Activated B cell treated with CpG ODN at 0.5 μM for 24 hours (primary cell): ENCODE data around the gene CAMKMT. TPM values are rescaled to one million over a fixed set of nuclear protein-coding genes. Genes with fewer than 3 reads are reported as not detected.

Experiments used
- ATAC-seq: fragments of 200-7000 bp; cut with Tn5 transposase; one replicate; pipeline ENCODE4 v1.10.0; 2021; ENCODE audit warnings: low read depth, mild to moderate bottlenecking, moderate library complexity
- CTCF ChIA-PET: fragments of 350-600 bp; sonication (Branson Sonifier 250); formaldehyde crosslinking; loops from one replicate; lab custom pipeline; 2021; ENCODE audit warnings: antibody characterized with exemption; lab: Charles Lee
- POLR2A ChIA-PET: fragments of 350-600 bp; sonication (Branson Sonifier 250); formaldehyde crosslinking; loops from one replicate; lab custom pipeline; 2021; ENCODE audit warnings: antibody characterized with exemption; lab: Charles Lee
- DNase-seq: peaks from one replicate; pipeline ENCODE4 v3.0.0; 2022
- H3K27ac Mint-ChIP-seq: one replicate; pipeline ENCODE4 v1.8.0; 2020; ENCODE audit warnings: mixed read lengths
- H3K27me3 Mint-ChIP-seq: one replicate; pipeline ENCODE4 v1.8.0; 2021; ENCODE audit warnings: mixed read lengths
- H3K36me3 Mint-ChIP-seq: one replicate; pipeline ENCODE4 v1.8.0; 2021; ENCODE audit warnings: low read depth, mixed read lengths
- H3K4me1 Mint-ChIP-seq: one replicate; pipeline ENCODE4 v1.8.0; 2021; ENCODE audit warnings: mixed read lengths
- H3K4me3 Mint-ChIP-seq: one replicate; pipeline ENCODE4 v1.8.0; 2020; ENCODE audit warnings: mild to moderate bottlenecking, mixed read lengths
- H3K9me3 Mint-ChIP-seq: one replicate; pipeline ENCODE4 v1.8.0; 2020; ENCODE audit warnings: mixed read lengths
- intact Hi-C: fragments of 100-400 bp; cut with micrococcal nuclease; formaldehyde crosslinking; loops from one replicate; pipeline ENCODE4 v1.15.1; 2024
- total RNA-seq: library from RNA; stranded (reverse); gene quantifications from 2 replicates; pipeline ENCODE4 v1.2.3, GENCODE V29; 2022
- TF ChIP-seq, protein P1 (sequence below): fragments of 200-600 bp; IDR thresholded peaks from one replicate; pipeline ENCODE4 v1.8.0; 2022; ENCODE audit warnings: antibody characterized with exemption, mild to moderate bottlenecking

The CAMKMT gene
- total RNA-seq, 1 donor from 2014 or later = 21.2 TPM

DNA sequence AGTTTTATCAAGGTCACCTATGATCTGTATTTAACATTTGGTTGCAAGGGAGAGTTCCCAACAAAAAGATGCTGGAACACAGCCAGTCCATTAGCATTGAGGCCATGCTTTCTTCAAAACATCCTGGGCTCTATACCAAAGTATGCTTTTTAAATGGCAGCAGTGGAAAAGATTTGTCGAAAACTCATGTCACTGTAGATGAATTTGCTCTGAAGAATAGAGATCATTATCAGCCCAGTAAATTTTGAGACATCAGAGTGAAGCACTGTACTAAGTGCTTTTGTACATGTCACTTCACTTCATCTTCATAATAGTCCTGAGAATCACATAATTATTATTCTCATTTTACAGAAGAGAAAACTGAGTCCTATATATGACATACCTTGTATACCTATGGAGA, 189.8 kb downstream of the CAMKMT start:
- Mint-ChIP-seq H3K4me1 (no peaks in the 10 kb centered on the region), H3K27me3 (no peaks in the 10 kb centered on the region), H3K36me3 (peaks cover 9% of the 10 kb centered on the region), H3K4me3 (no peak overlapping the region), H3K27ac (no peak overlapping the region), H3K9me3 (no peaks in the 10 kb centered on the region)
- ATAC-seq (no peak), DNase-seq (no peak)
- CTCF ChIA-PET = no interaction called here
- TF ChIP-seq, protein P1, sequence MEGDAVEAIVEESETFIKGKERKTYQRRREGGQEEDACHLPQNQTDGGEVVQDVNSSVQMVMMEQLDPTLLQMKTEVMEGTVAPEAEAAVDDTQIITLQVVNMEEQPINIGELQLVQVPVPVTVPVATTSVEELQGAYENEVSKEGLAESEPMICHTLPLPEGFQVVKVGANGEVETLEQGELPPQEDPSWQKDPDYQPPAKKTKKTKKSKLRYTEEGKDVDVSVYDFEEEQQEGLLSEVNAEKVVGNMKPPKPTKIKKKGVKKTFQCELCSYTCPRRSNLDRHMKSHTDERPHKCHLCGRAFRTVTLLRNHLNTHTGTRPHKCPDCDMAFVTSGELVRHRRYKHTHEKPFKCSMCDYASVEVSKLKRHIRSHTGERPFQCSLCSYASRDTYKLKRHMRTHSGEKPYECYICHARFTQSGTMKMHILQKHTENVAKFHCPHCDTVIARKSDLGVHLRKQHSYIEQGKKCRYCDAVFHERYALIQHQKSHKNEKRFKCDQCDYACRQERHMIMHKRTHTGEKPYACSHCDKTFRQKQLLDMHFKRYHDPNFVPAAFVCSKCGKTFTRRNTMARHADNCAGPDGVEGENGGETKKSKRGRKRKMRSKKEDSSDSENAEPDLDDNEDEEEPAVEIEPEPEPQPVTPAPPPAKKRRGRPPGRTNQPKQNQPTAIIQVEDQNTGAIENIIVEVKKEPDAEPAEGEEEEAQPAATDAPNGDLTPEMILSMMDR = no peak
- POLR2A ChIA-PET = no interaction called here
- intact Hi-C loops = no loop called here

DNA sequence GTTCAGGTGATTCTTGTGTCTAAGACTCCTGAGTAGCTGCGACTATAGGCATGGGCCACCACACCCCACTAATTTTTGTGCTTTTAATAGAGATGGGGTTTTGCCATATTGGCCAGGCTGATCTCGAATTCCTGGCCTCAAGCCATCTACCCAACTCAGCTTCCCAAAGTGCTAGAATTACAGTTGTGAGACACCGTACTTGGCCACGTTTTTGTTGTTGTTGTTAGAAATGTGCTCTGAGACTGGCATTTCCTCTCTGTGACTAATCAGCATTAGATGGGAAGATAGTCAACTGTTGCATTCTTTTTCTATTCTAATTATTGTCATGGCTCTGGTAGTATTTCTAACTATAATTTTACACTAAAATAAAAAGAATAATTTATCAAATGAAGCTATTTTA, 191.7 kb downstream of the CAMKMT start:
- intact Hi-C loops = no loop called here
- H3K4me1 Mint-ChIP-seq = peaks cover 5% of the 10 kb centered on the region
- POLR2A ChIA-PET = no interaction called here
- H3K4me3 Mint-ChIP-seq = no peak overlapping the region
- no peaks in the 10 kb centered on the region for H3K27me3 Mint-ChIP-seq
- DNase-seq (no peak), ATAC-seq (no peak)
- H3K9me3 Mint-ChIP-seq = no peaks in the 10 kb centered on the region
- H3K36me3 Mint-ChIP-seq = peaks cover 9% of the 10 kb centered on the region
- TF ChIP-seq, protein P1 = no peak
- H3K27ac Mint-ChIP-seq = no peak overlapping the region
- CTCF ChIA-PET = no interaction called here

DNA sequence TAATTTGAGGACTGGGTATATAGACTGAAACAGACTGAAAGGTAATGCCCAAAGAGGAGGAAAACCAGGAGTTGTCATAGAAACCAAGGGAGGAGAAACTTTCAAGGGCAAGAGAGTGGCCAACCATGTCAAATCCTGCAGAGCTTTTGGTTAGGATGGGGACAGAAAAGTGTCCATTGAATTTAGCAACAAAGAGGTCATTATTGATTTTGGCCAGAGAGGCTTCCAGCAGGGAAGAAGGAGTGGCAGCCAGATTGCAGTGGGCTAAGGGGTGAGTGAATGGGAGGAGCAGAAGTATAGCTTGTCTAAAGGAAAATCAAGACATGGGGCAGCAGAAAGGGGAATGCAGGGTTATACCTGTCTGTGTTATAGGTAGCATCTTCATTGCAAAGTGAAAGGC, 194.0 kb downstream of the CAMKMT start:
- H3K27me3 Mint-ChIP-seq = no peaks in the 10 kb centered on the region
- no peaks in the 10 kb centered on the region for H3K9me3 Mint-ChIP-seq
- ChIA-PET CTCF (no interaction called here), POLR2A (no interaction called here)
- H3K4me1 Mint-ChIP-seq = peaks cover 10% of the 10 kb centered on the region
- ATAC-seq (no peak), DNase-seq (no peak)
- no peak overlapping the region for H3K4me3 Mint-ChIP-seq
- peaks cover 3% of the 10 kb centered on the region for H3K36me3 Mint-ChIP-seq
- H3K27ac Mint-ChIP-seq = no peak overlapping the region
- TF ChIP-seq, protein P1 = no peak
- intact Hi-C loops = no loop called here

DNA sequence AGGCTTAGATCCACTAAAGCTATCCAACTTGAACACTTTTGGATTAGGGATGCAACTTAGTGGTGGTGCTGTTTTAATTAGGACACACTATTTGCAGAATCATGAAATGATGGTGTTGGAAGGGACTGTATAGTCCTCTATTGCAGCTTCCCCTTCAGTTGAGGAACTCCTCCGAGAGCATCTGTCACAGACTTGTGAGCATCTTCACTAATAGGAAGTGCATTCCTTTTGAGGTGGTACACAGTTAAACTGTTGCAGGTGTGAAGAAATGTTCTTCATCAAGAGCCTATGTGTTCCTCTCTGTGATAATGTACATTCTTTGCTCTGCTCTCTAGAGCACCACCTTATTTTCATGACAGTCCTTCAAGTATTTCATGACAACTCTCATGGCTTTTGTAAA, 197.4 kb downstream of the CAMKMT start:
- H3K9me3 Mint-ChIP-seq = no peaks in the 10 kb centered on the region
- H3K36me3 Mint-ChIP-seq = no peaks in the 10 kb centered on the region
- POLR2A ChIA-PET = no interaction called here
- H3K27me3 Mint-ChIP-seq = no peaks in the 10 kb centered on the region
- TF ChIP-seq, protein P1 = no peak
- CTCF ChIA-PET = interaction anchor here (5.9 kb wide), 1 partner anchor 397 kb away, joined by 79 read pairs; no protein-coding TSS in a partner anchor
- intact Hi-C loops = no loop called here
- no peak overlapping the region for H3K4me3 Mint-ChIP-seq
- H3K27ac Mint-ChIP-seq = no peak overlapping the region
- ATAC-seq (no peak), DNase-seq (no peak)
- H3K4me1 Mint-ChIP-seq = peaks cover 10% of the 10 kb centered on the region

DNA sequence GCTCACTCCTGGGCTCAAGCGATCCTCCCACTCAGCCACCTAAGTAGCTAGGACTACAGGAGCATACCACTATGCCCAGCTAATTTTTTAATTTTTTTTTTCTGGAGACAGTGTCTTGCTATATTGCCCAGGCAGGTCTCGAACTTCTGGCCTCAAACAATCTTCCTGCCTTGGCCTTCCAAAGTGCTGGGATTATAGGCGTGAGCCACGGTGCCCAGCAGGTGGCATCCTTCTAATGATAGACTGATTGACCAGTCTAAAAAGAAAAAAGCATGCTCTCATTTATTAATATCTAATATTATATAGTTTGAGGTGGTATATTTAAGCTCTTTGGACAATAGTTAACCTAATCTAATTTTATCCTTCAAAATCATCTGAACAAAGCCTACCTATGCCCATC, 198.6 kb downstream of the CAMKMT start:
- ATAC-seq (no peak), DNase-seq (no peak)
- intact Hi-C loops = loop anchor here (1.0 kb wide), 1 partner anchor 395 kb away; no protein-coding TSS in a partner anchor
- POLR2A ChIA-PET = no interaction called here
- H3K9me3 Mint-ChIP-seq = no peaks in the 10 kb centered on the region
- H3K36me3 Mint-ChIP-seq = no peaks in the 10 kb centered on the region
- no peaks in the 10 kb centered on the region for H3K27me3 Mint-ChIP-seq
- CTCF ChIA-PET = interaction anchor here (0.8 to 5.9 kb wide), 5 partner anchors 11 to 396 kb away, joined by 3 to 79 read pairs (median 3); no protein-coding TSS in a partner anchor
- no peak overlapping the region for H3K4me3 Mint-ChIP-seq
- H3K4me1 Mint-ChIP-seq = peaks cover 10% of the 10 kb centered on the region
- H3K27ac Mint-ChIP-seq = no peak overlapping the region
- TF ChIP-seq, protein P1 = no peak
